SIG-M5 treated with dmso at 0.1 percent for 504 hours (cell line): ENCODE measurements around the gene DHODH.
"Not testable (repeated sequence)": the region's sequence is repeated elsewhere in the genome, so short reads cannot be mapped to it uniquely, and the experiment has no call there.

Source experiments
- DNase-seq: peaks from one replicate; lab custom pipeline; 2025; ENCODE audit not compliant: unreplicated experiment; lab: John Stamatoyannopoulos, UW

The DHODH gene

DNA sequence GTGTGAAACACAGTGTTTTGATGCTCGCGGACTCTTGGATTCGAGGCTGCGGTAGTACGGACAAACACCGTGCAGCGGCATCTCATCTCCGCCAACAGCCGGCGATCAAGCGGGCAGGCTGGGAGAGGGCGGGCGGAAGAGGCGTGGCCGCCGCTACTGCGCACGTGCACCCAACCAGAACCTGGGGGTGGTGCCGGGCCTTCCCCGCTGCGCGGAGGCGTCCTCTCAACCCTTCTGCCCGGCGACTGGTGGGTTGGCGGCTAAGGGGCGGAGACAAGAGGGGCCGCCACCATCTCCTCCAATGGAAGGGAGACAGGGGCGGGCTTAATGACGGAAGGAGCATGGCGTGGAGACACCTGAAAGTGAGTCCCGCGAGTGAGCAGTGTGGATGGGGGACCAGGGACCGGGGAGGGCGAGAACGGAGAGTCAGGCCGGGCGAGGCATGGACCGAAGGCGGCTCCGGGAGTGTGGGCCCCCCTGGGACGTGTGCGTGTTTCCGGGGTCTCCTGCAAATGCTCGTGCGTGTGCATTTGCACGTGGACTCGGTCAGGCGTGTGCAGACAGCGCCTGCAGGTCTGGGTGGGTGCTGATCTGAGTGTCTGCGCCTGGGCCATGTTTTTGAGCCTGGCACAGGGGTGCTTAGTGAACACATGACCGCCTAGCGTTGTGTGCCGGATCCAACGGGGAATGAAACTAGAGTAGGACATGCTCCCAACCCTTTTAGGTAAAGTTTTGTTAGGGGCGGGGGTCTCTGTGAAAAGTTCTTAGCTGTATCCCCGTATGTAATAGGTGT, at the start of gene DHODH:
Gene DHODH, plus strand, starts transcription at position 321 of the 793 bp plus-strand sequence. Its CDS starts 21 bp downstream, at position 342.
- DNase-seq = peak; percentile 97

DNA sequence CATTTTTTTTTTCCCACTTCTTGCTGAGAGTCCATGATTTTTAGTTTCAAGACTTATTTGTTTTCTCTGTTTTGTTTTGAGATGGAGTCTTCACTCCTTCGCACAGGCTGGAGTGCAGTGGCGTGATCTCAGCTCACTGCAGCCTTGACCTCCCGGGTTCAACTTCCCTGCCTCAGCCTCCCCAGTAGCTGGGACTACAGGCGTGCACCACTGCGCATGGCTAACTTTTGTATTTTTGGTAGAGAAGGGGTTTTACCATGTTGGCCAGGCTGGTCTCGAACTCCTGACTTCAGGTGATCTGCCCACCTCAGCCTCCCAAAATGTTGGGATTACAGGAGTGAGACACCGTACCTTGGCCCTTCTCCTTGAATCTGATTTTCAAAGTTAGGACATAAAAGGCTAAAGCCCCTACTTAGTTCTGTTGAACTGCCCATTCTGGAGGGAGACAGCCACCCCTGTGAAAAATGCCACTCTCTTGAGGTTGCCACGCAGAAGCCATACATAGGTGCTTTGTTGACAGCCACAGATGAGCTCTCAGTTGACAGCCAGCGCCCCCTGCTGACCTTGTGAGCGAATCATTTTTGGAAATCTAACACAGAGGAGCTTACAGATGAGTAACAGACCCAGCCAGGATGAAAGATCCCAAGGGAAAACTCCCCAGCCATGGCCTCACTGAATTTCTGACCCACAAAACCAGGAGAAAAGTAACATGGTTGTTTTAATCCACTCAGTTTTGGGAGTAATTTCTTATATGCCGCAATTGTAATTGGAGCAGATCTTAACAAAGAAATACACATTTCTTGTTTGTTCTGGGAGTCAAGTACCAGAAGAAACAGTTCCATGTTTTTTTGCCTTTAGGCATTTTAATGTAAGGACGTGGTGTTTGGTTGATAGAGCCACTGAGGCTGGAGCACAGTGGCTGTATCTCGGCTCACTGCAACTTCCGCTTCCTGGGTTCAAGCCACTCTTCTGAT, 47.2 kb upstream of the DHODH start:
- peak; percentile 69 for DNase-seq

DNA sequence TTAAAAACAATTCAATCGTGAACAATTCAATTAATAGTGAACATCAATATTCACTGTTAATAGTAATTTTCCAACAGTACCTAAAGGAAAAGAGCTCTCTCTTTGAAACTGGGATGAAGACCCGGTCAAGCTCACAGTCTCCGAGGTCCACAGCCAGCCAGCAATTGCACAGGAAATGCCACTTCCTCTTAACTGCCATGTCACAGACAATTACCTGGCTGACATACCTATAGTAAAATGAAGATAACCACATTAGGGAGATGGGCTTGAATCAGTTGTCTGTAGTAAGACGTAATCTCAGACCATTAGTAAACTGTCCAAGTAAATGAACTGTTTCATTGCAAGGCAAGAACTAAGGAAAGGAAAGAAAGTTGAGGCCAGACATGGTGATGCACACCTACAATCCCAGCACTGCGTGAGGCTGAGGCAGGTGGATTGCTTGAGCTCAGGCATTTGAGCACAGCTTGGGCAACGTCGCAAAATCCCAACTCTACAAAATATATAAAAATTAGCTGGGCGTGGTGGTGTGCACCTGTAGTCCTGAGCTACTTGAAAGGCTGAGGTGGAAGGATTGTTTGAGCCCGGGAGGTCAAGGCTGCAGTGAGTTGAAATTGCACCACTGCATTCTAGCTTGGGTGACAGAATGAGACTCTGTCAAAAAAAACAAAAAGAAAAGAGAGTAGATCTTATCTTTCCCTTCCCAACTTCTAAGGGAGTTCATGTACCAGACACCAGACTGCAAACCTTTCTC, 45.2 kb upstream of the DHODH start:
- DNase-seq = no peak

DNA sequence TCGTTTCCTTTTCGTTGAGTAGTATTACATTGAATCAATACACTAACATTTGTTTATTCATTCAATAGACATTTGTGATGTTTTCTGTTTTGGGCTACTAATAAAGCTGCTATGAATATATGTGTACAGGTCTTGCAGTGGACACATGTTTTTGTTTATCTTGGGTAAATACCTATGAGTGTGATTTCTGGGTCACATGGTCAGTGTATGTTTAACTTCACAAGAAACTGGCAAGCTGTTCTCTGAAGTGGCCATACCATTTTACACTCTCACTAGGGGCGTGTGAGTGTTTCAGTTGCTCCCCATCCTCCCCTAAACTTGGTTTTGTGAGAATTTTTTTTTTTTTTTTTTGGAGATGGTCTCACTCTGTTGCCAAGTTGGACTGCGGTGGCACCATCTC, 43.3 kb upstream of the DHODH start:
- DNase-seq = no peak

DNA sequence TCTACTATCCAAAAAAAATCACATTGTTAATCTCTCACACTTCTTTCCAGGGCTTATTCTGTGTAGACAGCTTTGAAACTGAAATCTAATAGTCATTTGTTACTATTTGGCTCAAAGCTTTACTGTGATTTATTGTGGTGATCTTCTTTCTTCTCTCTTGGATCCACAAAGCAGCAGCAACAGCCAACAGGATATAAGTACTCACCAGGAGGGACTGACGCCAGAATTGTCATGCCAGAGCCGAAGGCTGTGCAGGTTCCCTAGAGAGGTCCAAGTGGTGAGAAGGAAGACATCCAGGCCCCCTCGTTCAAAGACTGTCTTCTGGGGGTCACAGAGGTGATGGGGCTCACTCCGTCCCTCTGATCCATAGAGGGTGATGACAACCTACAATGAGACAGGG, 41.6 kb upstream of the DHODH start:
- DNase-seq = no peak

GRCh38 chr16:71969353-71969752, 39.2 kb upstream of the DHODH start:
- no peak for DNase-seq

DNA sequence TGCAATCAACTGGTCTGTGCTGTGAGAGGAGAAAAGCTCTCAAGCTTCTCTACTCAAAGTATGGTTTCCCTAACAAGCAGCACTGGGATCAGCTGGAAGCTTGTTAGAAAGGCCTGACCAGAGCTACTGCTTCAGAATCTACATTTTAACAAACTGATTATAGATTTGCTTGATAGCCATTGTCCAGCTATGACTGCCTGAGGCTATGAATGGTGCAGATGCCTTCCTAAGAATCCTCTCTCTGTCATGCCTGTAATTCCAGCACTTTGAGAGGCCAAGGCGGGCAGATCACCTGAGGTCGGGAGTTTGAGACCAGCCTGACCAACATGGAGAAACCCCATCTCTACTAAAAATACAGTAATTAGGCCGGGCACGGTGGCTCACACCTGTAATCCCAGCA, 37.0 kb upstream of the DHODH start:
- DNase-seq = no peak

DNA sequence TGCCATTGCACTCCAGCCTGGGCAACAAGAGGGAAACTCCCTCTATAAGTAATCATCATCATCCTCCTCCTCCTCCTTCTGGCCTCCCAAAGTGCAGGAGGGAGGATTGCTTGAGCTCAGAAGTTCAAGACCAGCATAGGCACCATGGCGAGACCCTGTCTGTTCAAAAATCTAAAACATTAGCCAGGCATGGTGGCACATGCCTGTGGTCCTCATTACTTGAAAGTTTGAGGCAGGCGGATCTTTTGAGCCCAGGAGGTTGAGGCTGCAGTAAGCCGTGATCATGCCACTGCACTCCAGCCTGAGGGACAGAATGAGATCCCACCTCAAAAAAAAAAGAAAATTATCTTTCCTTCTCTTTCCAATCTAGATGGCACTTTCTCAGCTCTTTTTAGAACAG, 36.2 kb upstream of the DHODH start:
- no peak for DNase-seq

DNA sequence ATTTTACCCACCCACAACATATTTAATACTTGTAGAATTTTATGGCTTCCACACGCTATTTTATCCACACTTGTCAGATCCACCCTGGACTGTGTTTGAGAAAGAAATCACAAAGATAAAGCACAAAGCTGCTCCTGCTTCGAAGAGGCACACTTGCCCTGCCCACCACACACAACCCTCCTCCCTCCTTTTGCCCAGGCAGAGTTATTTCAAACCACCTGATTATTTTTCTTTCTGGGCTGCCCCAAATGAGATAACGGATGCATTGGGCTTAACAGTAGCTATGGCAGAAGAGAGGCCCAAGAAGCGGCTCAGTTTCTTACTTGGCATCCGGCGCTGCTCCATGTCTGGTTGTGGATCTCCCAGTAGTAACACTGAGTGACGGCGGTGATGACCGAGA, 35.5 kb upstream of the DHODH start:
- DNase-seq = no peak

- no peak for DNase-seq
Observed at GRCh38 chr16:71974068-71974818, 34.3 kb upstream of the DHODH start.

DNA sequence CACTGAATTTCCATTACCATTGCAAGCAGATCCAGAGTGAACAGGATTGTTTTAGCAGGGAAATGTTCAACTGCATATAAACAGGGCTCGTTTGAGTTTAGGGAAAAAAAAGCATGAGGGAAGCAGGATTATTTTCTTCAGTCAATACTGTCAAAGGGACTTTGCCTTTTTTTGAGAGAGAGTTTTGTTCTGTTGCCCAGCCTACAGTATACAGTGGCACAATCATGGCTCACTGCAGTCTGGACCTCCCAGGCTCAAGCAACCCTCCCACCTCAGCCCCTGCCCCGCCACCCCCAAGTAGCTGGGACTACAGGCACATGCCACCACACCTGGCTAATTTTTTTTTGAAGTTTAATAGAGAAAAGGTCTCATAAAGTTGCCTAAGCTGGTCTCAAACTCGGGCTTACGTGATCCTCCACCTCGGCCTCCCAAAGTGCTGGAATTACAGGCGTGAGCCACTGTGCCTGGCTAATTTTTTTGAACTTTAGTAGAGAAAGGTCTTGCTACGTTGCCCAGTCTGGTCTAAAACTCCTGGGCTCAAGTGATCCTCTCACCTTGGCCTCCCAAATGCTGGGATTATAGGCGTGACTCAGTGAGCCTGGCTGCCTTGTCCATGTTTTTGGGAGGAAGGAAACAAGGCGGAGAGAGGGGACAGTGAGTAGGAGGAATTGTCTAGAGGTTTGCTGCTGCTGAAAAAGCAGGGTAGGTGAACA, 23.1 kb upstream of the DHODH start:
- no peak for DNase-seq

DNA sequence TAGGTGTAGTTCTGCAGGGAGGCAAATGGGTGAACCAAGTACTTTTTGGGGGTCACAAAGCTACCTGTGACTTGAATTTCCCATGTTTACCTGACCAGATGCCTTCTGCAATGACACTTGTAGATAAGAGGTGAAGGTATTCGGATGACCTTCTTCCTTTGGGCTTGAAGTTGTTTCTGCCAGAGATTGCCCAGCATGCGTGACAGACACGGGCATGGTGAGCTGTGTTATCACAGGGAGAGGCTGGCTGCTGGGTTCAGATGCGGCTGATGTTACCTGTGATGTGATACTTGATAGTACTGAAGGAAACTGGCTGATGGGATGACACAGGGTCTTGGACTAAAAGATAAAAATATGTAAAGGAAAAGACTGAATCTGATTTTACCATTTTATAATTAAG, 22.4 kb upstream of the DHODH start:
- DNase-seq = no peak

- DNase-seq = no peak
Observed at GRCh38 chr16:71995038-71995437, 13.5 kb upstream of the DHODH start.

DNA sequence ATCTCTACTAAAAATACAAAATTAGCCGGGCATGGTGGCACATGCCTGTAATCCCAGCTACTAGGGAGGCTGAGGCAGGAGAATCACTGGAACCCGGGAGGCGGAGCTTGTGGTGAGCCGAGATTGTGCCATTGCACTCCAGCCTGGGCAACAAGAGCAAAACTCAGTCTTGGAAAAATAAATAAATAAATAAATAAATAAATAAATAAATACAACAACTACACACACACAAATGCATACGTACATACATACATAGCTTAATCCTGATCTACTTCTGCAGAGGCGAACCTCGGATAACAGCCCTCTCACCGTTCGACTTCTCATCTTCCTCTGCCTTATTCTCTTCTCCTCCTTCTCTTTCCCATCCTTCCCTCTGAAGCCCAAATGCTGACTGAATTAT, 11.0 kb upstream of the DHODH start:
- DNase-seq = not testable (repeated sequence)

GRCh38 chr16:72001180-72001874, 7.2 kb upstream of the DHODH start:
- DNase-seq = no peak

GRCh38 chr16:72002619-72003018, 5.9 kb upstream of the DHODH start:
- DNase-seq = no peak

- not testable (repeated sequence) for DNase-seq
Observed at GRCh38 chr16:72008065-72008423, 500 bp upstream of the DHODH start.

DNA sequence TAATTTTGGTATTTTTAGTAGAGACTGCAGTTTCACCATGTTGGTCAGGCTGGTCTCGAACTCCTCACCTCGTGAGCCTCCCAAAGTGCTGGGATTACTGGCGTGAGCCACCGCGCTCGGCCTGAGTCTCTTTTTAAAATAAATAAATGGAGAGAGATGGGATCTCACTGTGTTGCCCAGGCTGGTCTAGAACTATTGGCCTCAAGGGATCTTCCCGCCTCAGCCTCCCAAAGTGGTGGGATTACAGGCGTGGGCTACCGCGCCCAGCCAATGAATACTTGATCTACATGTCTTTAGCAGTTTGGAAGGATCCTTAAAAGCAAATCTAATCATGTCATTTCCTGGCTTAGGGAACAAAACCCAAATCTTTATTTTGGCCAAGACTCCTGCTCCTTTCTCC, 1.2 kb downstream of the DHODH start:
- DNase-seq = no peak

- no peak for DNase-seq
Observed at GRCh38 chr16:72012607-72013006, 4.1 kb downstream of the DHODH start.
